ENCODE data around the gene GARIN5A. TPM values are rescaled to one million over a fixed set of nuclear protein-coding genes. Genes with fewer than 3 reads are reported as not detected.

The GARIN5A gene
- polyA plus RNA-seq, 1 of the 3 experiments (the other 2 are of a cell fraction), result 1.3 TPM

- Histone ChIP-seq H3K9me3 (no peaks in the 10 kb centered on the region), H3K4me2 (no peak overlapping the region), H4K20me1 (ENCODE audit: insufficient read depth) (no peaks in the 10 kb centered on the region), H3F3A (replicated peaks; ENCODE audit: insufficient read depth) (no peaks in the 10 kb centered on the region), H3K4me3 (ENCODE audit: low read depth in 2 of 2, low read length in 1 of 2) (no peak overlapping the region), H3K9ac (no peak overlapping the region), H3K27ac (ENCODE audit: low read depth in 2 of 2, low read length in 1 of 2) (no peak overlapping the region), H3K4me1 (ENCODE audit: control insufficient read depth in 1 of 2, insufficient read depth in 2 of 2, low read depth in 1 of 2, low read length in 1 of 2) (no peaks in the 10 kb centered on the region), H3K36me3 (replicated peaks in 1 of 2; ENCODE audit: control insufficient read depth in 1 of 2, insufficient read depth in 2 of 2, low read length in 1 of 2) (no peaks in the 10 kb centered on the region), H3K27me3 (ENCODE audit: insufficient read depth) (peaks cover 14% of the 10 kb centered on the region; the same call in 1 of the 2 replicates), H3K9me2 (no peaks in the 10 kb centered on the region), H2AFZ (ENCODE audit: low read depth) (no peak overlapping the region), H3K79me2 (ENCODE audit: insufficient read depth) (no peaks in the 10 kb centered on the region)
- 23% methylated on average over 23 of the region's 30 CpGs for WGBS (ENCODE audit: low lambda C conversion rate)
- ChIA-PET CTCF (interaction anchor here (0.7 to 1.2 kb wide), 6 partner anchors 10 to 106 kb away, joined by 3 to 4 read pairs (median 4); no protein-coding TSS in a partner anchor), POLR2A (no interaction called here)
- no peak for DNase-seq
- no peak for TF ChIP-seq RXRA (IDR thresholded peaks at IDR 0.05; ENCODE audit: borderline replicate concordance, low read depth)
Measured at GRCh38 chr19:50450369-50451222, 26.1 kb downstream of the GARIN5A start.

GRCh38 chr19:50449236-50449899, 27.3 kb downstream of the GARIN5A start:
- Histone ChIP-seq H3F3A (replicated peaks; ENCODE audit: insufficient read depth) (no peaks in the 10 kb centered on the region), H3K27me3 (ENCODE audit: insufficient read depth) (peaks cover 14% of the 10 kb centered on the region; the same call in 1 of the 2 replicates), H3K9me3 (no peaks in the 10 kb centered on the region), H3K36me3 (replicated peaks in 1 of 2; ENCODE audit: control insufficient read depth in 1 of 2, insufficient read depth in 2 of 2, low read length in 1 of 2) (no peaks in the 10 kb centered on the region), H4K20me1 (ENCODE audit: insufficient read depth) (no peaks in the 10 kb centered on the region), H3K4me3 (ENCODE audit: low read depth in 2 of 2, low read length in 1 of 2) (no peak overlapping the region), H3K9ac (no peak overlapping the region), H3K9me2 (no peaks in the 10 kb centered on the region), H3K27ac (ENCODE audit: low read depth in 2 of 2, low read length in 1 of 2) (no peak overlapping the region), H3K4me1 (ENCODE audit: control insufficient read depth in 1 of 2, insufficient read depth in 2 of 2, low read depth in 1 of 2, low read length in 1 of 2) (no peaks in the 10 kb centered on the region), H2AFZ (ENCODE audit: low read depth) (no peak overlapping the region), H3K79me2 (ENCODE audit: insufficient read depth) (no peaks in the 10 kb centered on the region), H3K4me2 (no peak overlapping the region)
- 34% methylated on average over 14 of the region's 14 CpGs for WGBS (ENCODE audit: low lambda C conversion rate)
- TF ChIP-seq ZBTB33 (IDR thresholded peaks at IDR 0.05; ENCODE audit: borderline replicate concordance, low read depth), result no peak
- CTCF ChIA-PET, result interaction anchor here (1.0 to 1.1 kb wide), 2 partner anchors 89 to 107 kb away, joined by 3 read pairs; no protein-coding TSS in a partner anchor
- DNase-seq, result no peak
- POLR2A ChIA-PET, result no interaction called here

GRCh38 chr19:50447750-50448149, 28.9 kb downstream of the GARIN5A start:
- Histone ChIP-seq H2AFZ (ENCODE audit: low read depth) (no peak overlapping the region), H4K20me1 (ENCODE audit: insufficient read depth) (no peaks in the 10 kb centered on the region), H3K4me1 (ENCODE audit: control insufficient read depth in 1 of 2, insufficient read depth in 2 of 2, low read depth in 1 of 2, low read length in 1 of 2) (no peaks in the 10 kb centered on the region), H3K9ac (no peak overlapping the region), H3K79me2 (ENCODE audit: insufficient read depth) (no peaks in the 10 kb centered on the region), H3K36me3 (replicated peaks in 1 of 2; ENCODE audit: control insufficient read depth in 1 of 2, insufficient read depth in 2 of 2, low read length in 1 of 2) (no peaks in the 10 kb centered on the region), H3K27ac (ENCODE audit: low read depth in 2 of 2, low read length in 1 of 2) (no peak overlapping the region), H3K9me3 (no peaks in the 10 kb centered on the region), H3K27me3 (ENCODE audit: insufficient read depth) (peaks cover 14% of the 10 kb centered on the region; the same call in 1 of the 2 replicates), H3K4me2 (no peak overlapping the region), H3K4me3 (ENCODE audit: low read depth in 2 of 2, low read length in 1 of 2) (no peak overlapping the region), H3F3A (replicated peaks; ENCODE audit: insufficient read depth) (no peaks in the 10 kb centered on the region), H3K9me2 (no peaks in the 10 kb centered on the region)
- DNase-seq, result no peak
- 77% methylated on average over 10 of the region's 10 CpGs for WGBS (ENCODE audit: low lambda C conversion rate)
- ChIA-PET POLR2A (no interaction called here), CTCF (interaction anchor here (1.4 kb wide), 1 partner anchor 32 kb away, joined by 4 read pairs; no protein-coding TSS in a partner anchor)
- no peak for TF ChIP-seq MAX (IDR thresholded peaks at IDR 0.05; ENCODE audit: low read depth)
- TF ChIP-seq JUND (IDR thresholded peaks at IDR 0.05), result no peak
- no peak for TF ChIP-seq FOXM1 (IDR thresholded peaks at IDR 0.05; ENCODE audit: low read depth)
- no peak for TF ChIP-seq PBX3 (IDR thresholded peaks at IDR 0.05)
- TF ChIP-seq REST (IDR thresholded peaks at IDR 0.05; ENCODE audit: low read depth, low read length), result no peak
- no peak for TF ChIP-seq GABPA (IDR thresholded peaks at IDR 0.05; ENCODE audit: low read depth)
- no peak for TF ChIP-seq POLR2AphosphoS5 (IDR thresholded peaks at IDR 0.05; ENCODE audit: low read depth, low read length)

Data from SK-N-SH (cell line).